H9 (cell line): ENCODE measurements around the gene RNU1-1. TPM values are rescaled to one million over a fixed set of nuclear protein-coding genes. Genes with fewer than 3 reads are reported as not detected.
"Not testable (repeated sequence)": the region's sequence is repeated elsewhere in the genome, so short reads cannot be mapped to it uniquely, and the experiment has no call there.

ENCODE experiments used
- DNase-seq: peaks from one replicate; pipeline ENCODE4 v3.0.0-alpha.2; 2017
- H2AFZ ChIP-seq: one replicate; pipeline ENCODE4 v1.6.1; 2013; ENCODE audit warnings: mild to moderate bottlenecking, low read length, control low read depth, moderate library complexity
- H2AK5ac ChIP-seq: 2 replicates; pipeline ENCODE4 v1.6.1; 2013; ENCODE audit warnings: low read length, control low read depth, mixed read lengths; ENCODE audit not compliant: insufficient read length
- H2BK120ac ChIP-seq: one replicate; pipeline ENCODE4 v1.6.1; 2013; ENCODE audit warnings: low read depth, mild to moderate bottlenecking, low read length, control low read depth, inconsistent platforms; ENCODE audit not compliant: poor library complexity, severe bottlenecking
- H2BK12ac ChIP-seq: 2 replicates; pipeline ENCODE4 v1.6.1; 2013; ENCODE audit warnings: low read length, control low read depth, mixed read lengths, low read depth; ENCODE audit not compliant: insufficient read length
- H2BK15ac ChIP-seq: 2 replicates; pipeline ENCODE4 v1.6.1; 2013; ENCODE audit warnings: low read depth, low read length, control low read depth
- H2BK20ac ChIP-seq: one replicate; pipeline ENCODE4 v1.6.1; 2013; ENCODE audit warnings: low read depth, mild to moderate bottlenecking, low read length, control low read depth, inconsistent platforms; ENCODE audit not compliant: poor library complexity, severe bottlenecking
- H2BK5ac ChIP-seq: 2 replicates; pipeline ENCODE4 v1.6.1; 2013; ENCODE audit warnings: low read length, control low read depth, mixed read lengths; ENCODE audit not compliant: insufficient read length
- H3K14ac ChIP-seq: 2 replicates; pipeline ENCODE4 v1.6.1; 2013; ENCODE audit warnings: low read length, control low read depth; ENCODE audit not compliant: insufficient read depth
- H3K18ac ChIP-seq: 2 replicates; pipeline ENCODE4 v1.6.1; 2013; ENCODE audit warnings: low read depth, mild to moderate bottlenecking, mixed read lengths, low read length, control low read depth; ENCODE audit not compliant: insufficient read length
- H3K23ac ChIP-seq: 2 replicates; pipeline ENCODE4 v1.6.1; 2013; ENCODE audit warnings: low read length, control low read depth, mixed read lengths, low read depth; ENCODE audit not compliant: insufficient read length
- H3K23me2 ChIP-seq: 2 replicates; pipeline ENCODE4 v1.6.1; 2013; ENCODE audit warnings: low read depth, mild to moderate bottlenecking, mixed read lengths, low read length, control low read depth; ENCODE audit not compliant: insufficient read length, poor library complexity, severe bottlenecking
- H3K27ac ChIP-seq: 2 replicates; pipeline ENCODE4 v1.5.1; 2013; ENCODE audit warnings: low read length, control low read depth, mixed read lengths, low read depth; ENCODE audit not compliant: insufficient read length
- H3K27me3 ChIP-seq: 2 replicates; pipeline ENCODE4 v1.6.1; 2013; ENCODE audit warnings: low read length, control low read depth, inconsistent platforms; ENCODE audit not compliant: insufficient read depth
- H3K4ac ChIP-seq: 2 replicates; pipeline ENCODE4 v1.6.1; 2013; ENCODE audit warnings: low read depth, mild to moderate bottlenecking, control low read depth, inconsistent platforms, low read length, moderate library complexity
- H3K4me1 ChIP-seq: 2 replicates; pipeline ENCODE4 v1.6.1; 2013; ENCODE audit warnings: low read length, control low read depth, inconsistent platforms; ENCODE audit not compliant: insufficient read depth
- H3K4me2 ChIP-seq: 2 replicates; pipeline ENCODE4 v1.6.1; 2013; ENCODE audit warnings: low read length, control low read depth, mixed read lengths; ENCODE audit not compliant: insufficient read length, insufficient read depth
- H3K56ac ChIP-seq: 2 replicates; pipeline ENCODE4 v1.6.1; 2013; ENCODE audit warnings: low read depth, mild to moderate bottlenecking, mixed read lengths, low read length, control low read depth; ENCODE audit not compliant: insufficient read length
- H3K79me1 ChIP-seq: 2 replicates; pipeline ENCODE4 v1.6.1; 2013; ENCODE audit warnings: low read depth, mild to moderate bottlenecking, moderate library complexity, low read length, control low read depth, inconsistent platforms; ENCODE audit not compliant: insufficient read depth, poor library complexity, severe bottlenecking
- H3K79me2 ChIP-seq: 2 replicates; pipeline ENCODE4 v1.6.1; 2013; ENCODE audit warnings: low read length, control low read depth, inconsistent platforms; ENCODE audit not compliant: insufficient read depth
- H3K9ac ChIP-seq: 2 replicates; pipeline ENCODE4 v1.6.1; 2013; ENCODE audit warnings: low read length, control low read depth, mixed read lengths; ENCODE audit not compliant: insufficient read length; ENCODE audit errors: extremely low read depth
- H3K9me3 ChIP-seq: one replicate; pipeline ENCODE4 v1.6.1; 2013; ENCODE audit warnings: low read depth, low read length, inconsistent platforms; ENCODE audit not compliant: control insufficient read depth
- H3T11ph ChIP-seq: one replicate; pipeline ENCODE4 v1.6.1; 2013; ENCODE audit warnings: mild to moderate bottlenecking, low read length, control low read depth, inconsistent platforms
- H4K20me1 ChIP-seq: one replicate; pipeline ENCODE4 v1.6.1; 2013; ENCODE audit not compliant: control insufficient read depth, insufficient read length, insufficient read depth
- H4K5ac ChIP-seq: 2 replicates; pipeline ENCODE4 v1.6.1; 2013; ENCODE audit warnings: low read depth, mild to moderate bottlenecking, mixed read lengths, low read length, control low read depth; ENCODE audit not compliant: insufficient read length
- H4K8ac ChIP-seq: replicated peaks from 2 replicates; pipeline ENCODE4 v1.6.1; 2013; ENCODE audit warnings: low read length, control low read depth, mixed read lengths, low read depth; ENCODE audit not compliant: insufficient read length
- H4K91ac ChIP-seq: 2 replicates; pipeline ENCODE4 v1.6.1; 2013; ENCODE audit warnings: low read depth, mild to moderate bottlenecking, moderate library complexity, mixed read lengths, low read length, control low read depth; ENCODE audit not compliant: insufficient read length
- H3K27ac Mint-ChIP-seq, 3 experiments: 2 replicates in 2 of 3; 3 replicates in 1 of 3; pipeline ENCODE4 v1.8.0; 2020 to 2021; ENCODE audit warnings: mixed read lengths in 3 of 3, mild to moderate bottlenecking in 1 of 3, moderate library complexity in 1 of 3
- H3K27me3 Mint-ChIP-seq: 2 replicates; pipeline ENCODE4 v1.8.0; 2021; ENCODE audit warnings: low read depth, mild to moderate bottlenecking, moderate library complexity, mixed read lengths
- H3K36me3 Mint-ChIP-seq, 3 experiments: 2 replicates in 2 of 3; 3 replicates in 1 of 3; pipeline ENCODE4 v1.8.0; 2020 to 2021; ENCODE audit warnings: low read depth in 3 of 3, mixed read lengths in 3 of 3; ENCODE audit not compliant: insufficient read depth in 1 of 3
- H3K4me1 Mint-ChIP-seq, 2 experiments: 2 replicates each; pipeline ENCODE4 v1.8.0; 2020; ENCODE audit warnings: mixed read lengths in 2 of 2
- H3K4me3 Mint-ChIP-seq, 2 experiments: 2 replicates in 1 of 2; 3 replicates in 1 of 2; pipeline ENCODE4 v1.8.0; 2020 to 2021; ENCODE audit warnings: mild to moderate bottlenecking in 2 of 2, mixed read lengths in 2 of 2, moderate library complexity in 1 of 2
- H3K9me3 Mint-ChIP-seq, 2 experiments: 2 replicates in 1 of 2; 3 replicates in 1 of 2; pipeline ENCODE4 v1.8.0; 2020; ENCODE audit warnings: mild to moderate bottlenecking in 2 of 2, mixed read lengths in 2 of 2, moderate library complexity in 1 of 2
- WGBS: extraction: QIAGEN DNeasy Blood & Tissue Kit; methylation state at CpG from one replicate; pipeline ENCODE4 v1.1.7; 2013; ENCODE audit warnings: missing lambda C conversion rate, low lambda C conversion rate, mixed read lengths; ENCODE audit not compliant: insufficient read length; ENCODE audit errors: extremely low coverage; 5-methylcytosine and 5-hydroxymethylcytosine counted together
- total RNA-seq: library from RNA; stranded (reverse); gene quantifications from 2 replicates; pipeline ENCODE4 v1.2.1, GENCODE V29; 2021
- TF ChIP-seq, protein P1 (sequence below): fragments of 200-600 bp; sonication (generic); conservative IDR thresholded peaks from 3 replicates; pipeline ENCODE4 v1.8.0; 2021; ENCODE audit warnings: antibody characterized with exemption, mild to moderate bottlenecking

Gene RNU1-1
- total RNA-seq, 1 experiment from 2014 or later: 2,051 TPM

DNA sequence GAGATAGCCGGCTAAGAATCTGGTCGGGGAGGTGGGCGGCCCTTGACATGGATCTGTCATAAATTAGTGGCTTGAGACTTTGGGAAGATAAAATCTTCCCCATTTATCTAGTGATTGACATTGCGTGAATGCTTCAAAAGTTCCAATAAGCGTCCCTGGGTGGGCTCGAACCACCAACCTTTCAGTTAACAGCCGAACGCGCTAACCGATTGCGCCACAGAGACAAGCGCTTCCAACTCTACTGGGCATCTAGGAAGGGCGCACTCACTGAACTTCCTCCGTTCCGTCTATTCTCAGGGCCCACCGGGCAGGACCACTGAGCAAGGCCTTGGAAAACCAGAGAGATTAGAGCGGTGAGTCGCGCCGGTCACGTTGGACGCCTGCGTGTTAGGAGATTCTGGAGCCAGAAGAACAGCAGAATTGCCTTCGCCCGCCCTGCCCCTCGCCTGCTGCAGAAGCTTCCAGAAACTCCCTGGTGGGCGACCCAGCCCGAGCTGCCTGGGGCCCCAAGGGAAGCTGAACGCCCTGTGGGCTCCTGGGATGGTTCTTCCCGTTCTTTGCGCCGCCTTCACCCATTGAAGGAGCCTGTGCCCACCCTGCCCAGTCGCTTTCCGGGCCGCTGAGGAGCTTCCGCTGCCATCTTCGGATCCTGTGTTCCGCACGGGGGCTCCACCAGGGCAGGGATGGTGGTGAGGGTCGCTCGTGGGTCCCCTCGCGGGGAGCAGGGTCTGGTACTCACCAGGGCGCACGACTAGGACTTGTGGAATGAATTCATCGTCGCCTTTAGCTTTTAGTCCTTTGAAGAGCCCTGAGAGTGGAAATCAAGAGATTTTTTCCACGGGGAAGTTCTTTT lies 6.6 kb upstream of the RNU1-1 start:
- H3K27ac Mint-ChIP-seq: peak overlapping the region; percentile 87 to 91 (median 88); a peak in 4 of 7 replicates
- not testable (repeated sequence) for H4K5ac ChIP-seq, H3K79me2 ChIP-seq, H2BK20ac ChIP-seq, H2BK120ac ChIP-seq, H3K9me3 Mint-ChIP-seq, H2BK15ac ChIP-seq, H3K27ac ChIP-seq, H3K79me1 ChIP-seq, H3K56ac ChIP-seq, H3K27me3 ChIP-seq, H2AFZ ChIP-seq, H2AK5ac ChIP-seq, H3K36me3 Mint-ChIP-seq, H3K4me1 ChIP-seq, H4K91ac ChIP-seq, H3T11ph ChIP-seq, H2BK5ac ChIP-seq, H3K23ac ChIP-seq, H4K8ac ChIP-seq, H4K20me1 ChIP-seq, H3K4ac ChIP-seq, H3K23me2 ChIP-seq, H2BK12ac ChIP-seq, H3K9me3 ChIP-seq
- TF ChIP-seq, protein P1, sequence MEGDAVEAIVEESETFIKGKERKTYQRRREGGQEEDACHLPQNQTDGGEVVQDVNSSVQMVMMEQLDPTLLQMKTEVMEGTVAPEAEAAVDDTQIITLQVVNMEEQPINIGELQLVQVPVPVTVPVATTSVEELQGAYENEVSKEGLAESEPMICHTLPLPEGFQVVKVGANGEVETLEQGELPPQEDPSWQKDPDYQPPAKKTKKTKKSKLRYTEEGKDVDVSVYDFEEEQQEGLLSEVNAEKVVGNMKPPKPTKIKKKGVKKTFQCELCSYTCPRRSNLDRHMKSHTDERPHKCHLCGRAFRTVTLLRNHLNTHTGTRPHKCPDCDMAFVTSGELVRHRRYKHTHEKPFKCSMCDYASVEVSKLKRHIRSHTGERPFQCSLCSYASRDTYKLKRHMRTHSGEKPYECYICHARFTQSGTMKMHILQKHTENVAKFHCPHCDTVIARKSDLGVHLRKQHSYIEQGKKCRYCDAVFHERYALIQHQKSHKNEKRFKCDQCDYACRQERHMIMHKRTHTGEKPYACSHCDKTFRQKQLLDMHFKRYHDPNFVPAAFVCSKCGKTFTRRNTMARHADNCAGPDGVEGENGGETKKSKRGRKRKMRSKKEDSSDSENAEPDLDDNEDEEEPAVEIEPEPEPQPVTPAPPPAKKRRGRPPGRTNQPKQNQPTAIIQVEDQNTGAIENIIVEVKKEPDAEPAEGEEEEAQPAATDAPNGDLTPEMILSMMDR: 0 out of 3 replicates have a peak, but pooled peaks have one; percentile 11
- WGBS: no CpG with 5 or more reads among the region's 48 CpGs
- Histone ChIP-seq H3K14ac (0 out of 2 replicates have a peak overlapping the region, but pooled peaks have one; percentile 67), H3K18ac (peak overlapping the region; percentile 1), H3K4me2 (peak overlapping the region; percentile 71), H3K9ac (peak overlapping the region; percentile 58)
- DNase-seq: peak; percentile 82
- peaks cover 32% of the 10 kb centered on the region for H3K27me3 Mint-ChIP-seq
- H3K4me3 Mint-ChIP-seq: peak overlapping the region; percentile 87 to 90
- H3K4me1 Mint-ChIP-seq: peaks cover 5 to 13% of the 10 kb centered on the region in 2 experiments

DNA sequence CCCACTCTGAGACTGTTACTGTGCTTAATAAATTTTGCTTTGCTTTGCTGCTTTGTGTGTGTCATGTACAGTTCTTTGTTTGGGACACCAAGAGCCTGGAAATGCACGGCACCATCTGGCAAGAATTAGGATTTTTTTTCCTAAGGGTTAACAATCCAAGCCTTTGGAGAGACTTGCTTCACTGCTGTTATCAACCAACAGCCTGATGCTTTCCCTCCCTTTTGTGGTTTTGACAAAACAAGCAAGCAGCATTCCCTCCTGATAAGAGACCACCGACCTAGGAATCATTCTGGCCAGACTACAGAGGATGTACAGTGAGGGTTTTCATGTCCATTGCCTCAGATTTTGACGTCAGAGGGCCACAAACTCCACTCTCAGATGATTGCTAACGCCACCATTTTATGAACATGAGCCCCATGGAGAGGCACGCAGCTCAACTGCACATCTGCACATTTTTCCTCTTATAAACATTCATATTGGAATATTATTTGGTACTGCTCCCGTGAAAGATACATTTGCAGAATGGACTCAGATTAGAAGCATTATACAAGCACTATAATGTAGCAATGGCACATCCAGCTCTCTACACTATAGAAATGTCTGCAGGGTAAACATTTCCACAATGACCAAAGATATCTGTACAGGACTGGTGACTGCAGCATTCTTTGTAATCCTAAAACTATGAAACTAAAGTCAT lies 5.3 kb upstream of the RNU1-1 start:
- not testable (repeated sequence) for H3K9me3 Mint-ChIP-seq

More for the DNA sequence above, 5.3 kb upstream of the RNU1-1 start:
- not testable (repeated sequence) for H3T11ph ChIP-seq, H4K20me1 ChIP-seq, H3K9me3 ChIP-seq, H2AK5ac ChIP-seq, H3K27me3 ChIP-seq, H2AFZ ChIP-seq, H3K4ac ChIP-seq, H3K4me3 Mint-ChIP-seq, H3K36me3 Mint-ChIP-seq, H3K4me2 ChIP-seq, H3K23ac ChIP-seq, H4K5ac ChIP-seq, H2BK5ac ChIP-seq, H2BK120ac ChIP-seq, H3K9ac ChIP-seq, H3K27ac ChIP-seq, H3K23me2 ChIP-seq, H4K8ac ChIP-seq, H3K56ac ChIP-seq, H3K79me2 ChIP-seq, H3K14ac ChIP-seq, H3K79me1 ChIP-seq, H3K4me1 ChIP-seq, H2BK12ac ChIP-seq, H3K27ac Mint-ChIP-seq, H2BK15ac ChIP-seq, DNase-seq, H3K18ac ChIP-seq, H4K91ac ChIP-seq, H2BK20ac ChIP-seq
- no CpG with 5 or more reads among the region's 6 CpGs for WGBS
- peaks cover 30% of the 10 kb centered on the region for H3K27me3 Mint-ChIP-seq
- H3K4me1 Mint-ChIP-seq: peaks cover 5 to 13% of the 10 kb centered on the region in 2 experiments
